OCI-LY3 (cell line): ENCODE measurements around the gene MCM5.

ENCODE experiments used
- EZH2phosphoT487 ChIP-seq: fragments of 200-600 bp; shearing (Covaris generic); IDR thresholded peaks from 2 replicates; pipeline ENCODE4 v1.6.1; 2018; ENCODE audit warnings: antibody characterized with exemption, mixed run types, low read depth
- TF ChIP-seq, protein P1 (sequence below): fragments of 200-600, 300-600 bp; sonication (generic); IDR thresholded peaks from 2 replicates; pipeline ENCODE4 v1.5.1; 2014; ENCODE audit warnings: antibody characterized with exemption, low read length, low read depth

DNA sequence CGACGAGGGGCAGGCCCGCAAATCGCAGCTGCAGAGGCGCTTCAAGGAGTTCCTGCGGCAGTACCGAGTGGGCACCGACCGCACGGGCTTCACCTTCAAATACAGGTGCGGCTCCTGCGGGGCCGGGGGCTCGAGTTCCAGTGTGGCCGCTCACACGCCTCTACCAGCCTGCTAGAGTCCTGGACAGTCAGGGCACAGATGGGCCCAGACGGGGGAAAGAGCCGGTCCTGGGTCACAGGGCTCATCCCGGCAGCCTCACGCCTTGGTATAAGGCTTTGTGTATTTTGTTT lies 506 bp downstream of the MCM5 start:
- TF ChIP-seq, protein P1, sequence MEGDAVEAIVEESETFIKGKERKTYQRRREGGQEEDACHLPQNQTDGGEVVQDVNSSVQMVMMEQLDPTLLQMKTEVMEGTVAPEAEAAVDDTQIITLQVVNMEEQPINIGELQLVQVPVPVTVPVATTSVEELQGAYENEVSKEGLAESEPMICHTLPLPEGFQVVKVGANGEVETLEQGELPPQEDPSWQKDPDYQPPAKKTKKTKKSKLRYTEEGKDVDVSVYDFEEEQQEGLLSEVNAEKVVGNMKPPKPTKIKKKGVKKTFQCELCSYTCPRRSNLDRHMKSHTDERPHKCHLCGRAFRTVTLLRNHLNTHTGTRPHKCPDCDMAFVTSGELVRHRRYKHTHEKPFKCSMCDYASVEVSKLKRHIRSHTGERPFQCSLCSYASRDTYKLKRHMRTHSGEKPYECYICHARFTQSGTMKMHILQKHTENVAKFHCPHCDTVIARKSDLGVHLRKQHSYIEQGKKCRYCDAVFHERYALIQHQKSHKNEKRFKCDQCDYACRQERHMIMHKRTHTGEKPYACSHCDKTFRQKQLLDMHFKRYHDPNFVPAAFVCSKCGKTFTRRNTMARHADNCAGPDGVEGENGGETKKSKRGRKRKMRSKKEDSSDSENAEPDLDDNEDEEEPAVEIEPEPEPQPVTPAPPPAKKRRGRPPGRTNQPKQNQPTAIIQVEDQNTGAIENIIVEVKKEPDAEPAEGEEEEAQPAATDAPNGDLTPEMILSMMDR: no peak
- TF ChIP-seq EZH2phosphoT487: no peak
